GM23248 (cell line): ENCODE data around the gene SH2D5. TPM values are rescaled to one million over a fixed set of nuclear protein-coding genes. Genes with fewer than 3 reads are reported as not detected.

Experiments used
- DNase-seq: peaks from one replicate; pipeline ENCODE4 v3.0.0-alpha.2; 2015
- H2AFZ ChIP-seq: fragments of 200-600 bp; sonication (generic); 2 replicates; pipeline ENCODE4 v1.6.1; 2016; ENCODE audit warnings: antibody characterized with exemption
- H3F3A ChIP-seq: fragments of 200-600 bp; sonication (generic); 2 replicates; pipeline ENCODE4 v1.6.1; 2016; ENCODE audit warnings: mild to moderate bottlenecking, antibody characterized with exemption, mixed run types; ENCODE audit not compliant: insufficient read depth
- H3K27ac ChIP-seq: fragments of 200-600 bp; sonication (generic); 2 replicates; pipeline ENCODE4 v1.5.1; 2016; ENCODE audit warnings: mild to moderate bottlenecking
- H3K27me3 ChIP-seq: fragments of 200-600 bp; sonication (generic); replicated peaks from 2 replicates; pipeline ENCODE4 v1.6.1; 2016; ENCODE audit warnings: mild to moderate bottlenecking; ENCODE audit not compliant: insufficient read depth
- H3K36me3 ChIP-seq: fragments of 200-600 bp; sonication (generic); 2 replicates; pipeline ENCODE4 v1.6.1; 2016; ENCODE audit warnings: low read depth, mild to moderate bottlenecking
- H3K4me1 ChIP-seq: fragments of 200-600 bp; sonication (generic); 2 replicates; pipeline ENCODE4 v1.6.1; 2016; ENCODE audit warnings: mild to moderate bottlenecking; ENCODE audit not compliant: insufficient read depth
- H3K4me2 ChIP-seq: fragments of 200-600 bp; sonication (generic); one replicate; pipeline ENCODE4 v1.6.1; 2016; ENCODE audit warnings: mild to moderate bottlenecking; ENCODE audit not compliant: unreplicated experiment
- H3K4me3 ChIP-seq: fragments of 200-600 bp; sonication (generic); 2 replicates; pipeline ENCODE4 v1.5.1; 2016; ENCODE audit warnings: mild to moderate bottlenecking
- H3K79me2 ChIP-seq: fragments of 200-600 bp; sonication (generic); 2 replicates; pipeline ENCODE4 v1.6.1; 2016; ENCODE audit warnings: mild to moderate bottlenecking; ENCODE audit not compliant: insufficient read depth
- H3K9ac ChIP-seq: fragments of 200-600 bp; sonication (generic); 2 replicates; pipeline ENCODE4 v1.6.1; 2016; ENCODE audit warnings: mild to moderate bottlenecking
- H3K9me2 ChIP-seq: fragments of 200-600 bp; sonication (generic); 2 replicates; pipeline ENCODE4 v1.6.1; 2016; ENCODE audit warnings: mixed run types, mild to moderate bottlenecking, moderate library complexity; ENCODE audit not compliant: insufficient read depth
- H3K9me3 ChIP-seq: fragments of 200-600 bp; sonication (generic); one replicate; pipeline ENCODE4 v1.6.1; 2017; ENCODE audit warnings: low read depth
- H4K20me1 ChIP-seq: fragments of 200-600 bp; sonication (generic); 2 replicates; pipeline ENCODE4 v1.6.0; 2016; ENCODE audit not compliant: insufficient read depth
- EZH2 ChIP-seq: fragments of 200-600 bp; sonication (generic); IDR thresholded peaks from 2 replicates; pipeline ENCODE4 v1.6.1; 2018; ENCODE audit warnings: antibody characterized with exemption, mild to moderate bottlenecking; ENCODE audit not compliant: insufficient read depth, poor library complexity, severe bottlenecking
- EZH2phosphoT487 ChIP-seq: fragments of 200-600 bp; sonication (generic); IDR thresholded peaks from 2 replicates; pipeline ENCODE4 v1.6.1; 2018; ENCODE audit warnings: antibody characterized with exemption, moderate library complexity, mild to moderate bottlenecking, low read depth; ENCODE audit not compliant: insufficient read depth
- WGBS, 2 experiments: methylation state at CpG; one replicate each; pipeline ENCODE4 v1.1.6; 2015 to 2017; ENCODE audit warnings: low lambda C conversion rate in 2 of 2, low coverage in 1 of 2; ENCODE audit errors: missing lambda C conversion rate in 2 of 2; 5-methylcytosine and 5-hydroxymethylcytosine counted together
- in situ Hi-C: fragments of 300-500 bp; cut with MboI; formaldehyde crosslinking; loops from 2 replicates; pipeline ENCODE4 v1.15.0; 2020
- polyA plus RNA-seq: library from polyadenylated mRNA; unstranded; fragments of >200 nt; fragmentation: Nextera tagmentation; extraction: Ambion mirVana; gene quantifications from 2 replicates; pipeline ENCODE4 v1.2.1, GENCODE V29; 2016
- total RNA-seq: library from RNA; depleted of rRNA; stranded (reverse); fragments of >200 nt; shearing (Covaris generic); gene quantifications from 2 replicates; pipeline ENCODE4 v1.2.3, GENCODE V29; 2014

Gene SH2D5
- total and polyA plus RNA-seq, 2 experiments from 2014 or later, result 1.1 to 1.4 TPM

- Histone ChIP-seq H3K27me3 (peaks cover 17% of the 10 kb centered on the region), H2AFZ (no peak overlapping the region), H3K9me2 (no peaks in the 10 kb centered on the region), H3K4me3 (peak overlapping the region; percentile 28; the same call in 1 of the 2 replicates), H3K79me2 (peaks cover 2% of the 10 kb centered on the region; the same call in 1 of the 2 replicates), H3K9me3 (no peaks in the 10 kb centered on the region), H4K20me1 (no peaks in the 10 kb centered on the region), H3K27ac (peak overlapping the region; percentile 70), H3F3A (peaks cover 13% of the 10 kb centered on the region), H3K4me2 (peak overlapping the region; percentile 81), H3K36me3 (peaks cover 15% of the 10 kb centered on the region), H3K4me1 (peaks cover 12% of the 10 kb centered on the region), H3K9ac (peak overlapping the region; percentile 35; the same call in 1 of the 2 replicates)
- DNase-seq, result no peak
- in situ Hi-C loops, result no loop called here
- WGBS, 2 experiments, result 2 to 6% methylated on average over 7 of the region's 7 CpGs
- no peak for TF ChIP-seq EZH2phosphoT487
- TF ChIP-seq EZH2, result no peak
These were observed 965 bp upstream of the SH2D5 start for GRCh38 chr1:20733360-20733975.

DNA sequence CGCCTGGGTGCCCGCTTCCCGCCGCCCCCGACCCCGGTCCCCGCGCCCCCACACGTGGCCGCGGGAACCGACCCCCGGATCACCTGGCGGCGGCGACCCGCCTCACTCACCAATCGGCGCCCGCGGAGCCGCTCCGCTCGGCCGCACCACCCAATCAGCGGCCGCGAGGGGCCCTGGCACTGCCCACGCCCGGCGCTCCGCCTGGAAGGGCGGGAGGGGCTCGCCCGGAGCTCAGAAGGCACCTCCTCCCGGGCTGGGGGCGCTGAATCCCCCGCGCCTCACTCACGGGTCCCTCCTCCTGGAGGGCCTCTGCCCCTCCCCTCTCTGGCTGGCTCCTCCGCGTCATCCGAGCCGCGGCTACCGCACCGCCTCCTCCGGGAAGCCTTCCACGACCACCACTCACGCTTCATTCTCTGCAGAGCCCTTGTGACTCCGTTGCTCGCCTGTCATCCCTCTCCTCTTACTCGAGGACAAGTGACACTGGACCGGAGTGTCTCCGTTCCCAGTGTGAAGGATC, 374 bp downstream of the SH2D5 start:
- peak overlapping the region; percentile 67 for H2AFZ ChIP-seq
- H4K20me1 ChIP-seq, result no peaks in the 10 kb centered on the region
- H3K4me3 ChIP-seq, result peak overlapping the region; percentile 72
- no peaks in the 10 kb centered on the region for H3K9me3 ChIP-seq
- 0 out of 2 replicates have a peak, but pooled peaks cover 2% of the 10 kb centered on the region for H3K36me3 ChIP-seq
- TF ChIP-seq EZH2, result no peak
- TF ChIP-seq EZH2phosphoT487, result no peak
- in situ Hi-C loops, result no loop called here
- H3K4me1 ChIP-seq, result peaks cover 8% of the 10 kb centered on the region; the same call in 1 of the 2 replicates
- peaks cover 11% of the 10 kb centered on the region for H3F3A ChIP-seq
- no peaks in the 10 kb centered on the region for H3K9me2 ChIP-seq
- peak; percentile 83 for DNase-seq
- peak overlapping the region; percentile 70 for H3K27ac ChIP-seq
- peaks cover 17% of the 10 kb centered on the region for H3K27me3 ChIP-seq
- H3K79me2 ChIP-seq, result no peaks in the 10 kb centered on the region
- peak overlapping the region; percentile 73 for H3K9ac ChIP-seq
- peak overlapping the region; percentile 81 for H3K4me2 ChIP-seq
- 1 to 2% methylated on average over 26 to 38 of the region's 55 CpGs for WGBS, 2 experiments

GRCh38 chr1:20731057-20731991, 1.2 kb downstream of the SH2D5 start:
- peak overlapping the region; percentile 67; the same call in 1 of the 2 replicates for H2AFZ ChIP-seq
- peak; percentile 37 for DNase-seq
- H4K20me1 ChIP-seq, result no peaks in the 10 kb centered on the region
- no peaks in the 10 kb centered on the region for H3K79me2 ChIP-seq
- peaks cover 17% of the 10 kb centered on the region for H3K27me3 ChIP-seq
- in situ Hi-C loops, result no loop called here
- no peak overlapping the region for H3K27ac ChIP-seq
- H3K4me2 ChIP-seq, result peak overlapping the region; percentile 81
- H3K9ac ChIP-seq, result peak overlapping the region; percentile 73
- H3K4me3 ChIP-seq, result peak overlapping the region; percentile 72
- TF ChIP-seq EZH2, result no peak
- no peak for TF ChIP-seq EZH2phosphoT487
- 20 to 38% methylated on average over 30 to 53 of the region's 62 CpGs for WGBS, 2 experiments
- H3K4me1 ChIP-seq, result peaks cover 8% of the 10 kb centered on the region; the same call in 1 of the 2 replicates
- H3K9me3 ChIP-seq, result no peaks in the 10 kb centered on the region
- no peaks in the 10 kb centered on the region for H3K9me2 ChIP-seq
- no peaks in the 10 kb centered on the region for H3K36me3 ChIP-seq
- H3F3A ChIP-seq, result peaks cover 11% of the 10 kb centered on the region

GRCh38 chr1:20730690-20731056, 1.8 kb downstream of the SH2D5 start:
- in situ Hi-C loops, result no loop called here
- Histone ChIP-seq H3K4me2 (no peak overlapping the region), H3K9me2 (no peaks in the 10 kb centered on the region), H3K36me3 (no peaks in the 10 kb centered on the region), H2AFZ (no peak overlapping the region), H3K79me2 (no peaks in the 10 kb centered on the region), H3K27ac (no peak overlapping the region), H3K27me3 (peaks cover 17% of the 10 kb centered on the region), H4K20me1 (no peaks in the 10 kb centered on the region), H3K9me3 (no peaks in the 10 kb centered on the region), H3K4me3 (no peak overlapping the region), H3K9ac (no peak overlapping the region), H3F3A (peaks cover 11% of the 10 kb centered on the region), H3K4me1 (peaks cover 8% of the 10 kb centered on the region; the same call in 1 of the 2 replicates)
- WGBS, 2 experiments, result 66 to 75% methylated on average over 4 of the region's 4 CpGs
- no peak for DNase-seq
- TF ChIP-seq EZH2 (no peak), EZH2phosphoT487 (no peak)
